Mucosa of descending colon (tissue), 3 donors: ENCODE data around the gene SRSF12. TPM values are rescaled to one million over a fixed set of nuclear protein-coding genes. Genes with fewer than 3 reads are reported as not detected.

Experiments used
- ATAC-seq: fragments of 200-7000 bp; cut with Tn5 transposase; one replicate; pipeline ENCODE4 v1.9.1; 2020; ENCODE audit warnings: mild to moderate bottlenecking, moderate library complexity
- DNase-seq, 3 donors: peaks; one replicate each; pipeline ENCODE4 v3.0.0-alpha.2; 2020
- H3K36me3 ChIP-seq: fragments of 200-600 bp; one replicate; pipeline ENCODE4 v1.8.0; 2021; ENCODE audit warnings: low read depth, mild to moderate bottlenecking
- H3K4me1 ChIP-seq: fragments of 200-600 bp; one replicate; pipeline ENCODE4 v1.8.0; 2021; ENCODE audit warnings: low read depth, mild to moderate bottlenecking
- H3K4me3 ChIP-seq: fragments of 200-600 bp; one replicate; pipeline ENCODE4 v1.8.0; 2021; ENCODE audit warnings: mild to moderate bottlenecking
- H3K9me3 ChIP-seq: fragments of 200-600 bp; one replicate; pipeline ENCODE4 v1.8.0; 2021; ENCODE audit warnings: mild to moderate bottlenecking
- intact Hi-C, 2 donors: fragments of 100-400 bp; cut with DNase I in 1 of 2; cut with micrococcal nuclease in 1 of 2; formaldehyde crosslinking; loops; one replicate each; pipeline versions ENCODE4 v1.11.0 to v1.11.1; 2022; cut with DNase I, micrococcal nuclease
- long read RNA-seq, 2 donors: library from polyadenylated mRNA; unstranded; transcript quantifications; one replicate each; pipeline ENCODE4 v2.0.0, GENCODE V29; 2019 to 2021
- total RNA-seq, 3 donors: library from RNA; stranded (reverse); fragmentation: NEBNext Ultra II Directional in 2 of 3; extraction: Animal tissue kit (Norgen Biotek cat#: 25700) in 2 of 3; gene quantifications; one replicate each; pipeline versions ENCODE4 v1.2.1 to v1.2.4, GENCODE V29; 2021 to 2023
- TF ChIP-seq, protein P1 (sequence below): fragments of 200-600 bp; IDR thresholded peaks from one replicate; pipeline ENCODE4 v1.8.0; 2022; ENCODE audit warnings: antibody characterized with exemption, mild to moderate bottlenecking
- donor health status: DM: no; HTN: no; CAD: no; lungs with moderate emphysema.
- donor health status: DM: no; HTN: no; CAD: no.
- donor health status: DM: no; HTN: yes; CAD: no.

Gene SRSF12
- under 1 TPM in 2 of 3 donors, not detected in 1; 0.12 to 0.51 TPM for total RNA-seq
- long read RNA-seq, donor 1: 0 reads
- long read RNA-seq, donor 2: 0 reads

DNA sequence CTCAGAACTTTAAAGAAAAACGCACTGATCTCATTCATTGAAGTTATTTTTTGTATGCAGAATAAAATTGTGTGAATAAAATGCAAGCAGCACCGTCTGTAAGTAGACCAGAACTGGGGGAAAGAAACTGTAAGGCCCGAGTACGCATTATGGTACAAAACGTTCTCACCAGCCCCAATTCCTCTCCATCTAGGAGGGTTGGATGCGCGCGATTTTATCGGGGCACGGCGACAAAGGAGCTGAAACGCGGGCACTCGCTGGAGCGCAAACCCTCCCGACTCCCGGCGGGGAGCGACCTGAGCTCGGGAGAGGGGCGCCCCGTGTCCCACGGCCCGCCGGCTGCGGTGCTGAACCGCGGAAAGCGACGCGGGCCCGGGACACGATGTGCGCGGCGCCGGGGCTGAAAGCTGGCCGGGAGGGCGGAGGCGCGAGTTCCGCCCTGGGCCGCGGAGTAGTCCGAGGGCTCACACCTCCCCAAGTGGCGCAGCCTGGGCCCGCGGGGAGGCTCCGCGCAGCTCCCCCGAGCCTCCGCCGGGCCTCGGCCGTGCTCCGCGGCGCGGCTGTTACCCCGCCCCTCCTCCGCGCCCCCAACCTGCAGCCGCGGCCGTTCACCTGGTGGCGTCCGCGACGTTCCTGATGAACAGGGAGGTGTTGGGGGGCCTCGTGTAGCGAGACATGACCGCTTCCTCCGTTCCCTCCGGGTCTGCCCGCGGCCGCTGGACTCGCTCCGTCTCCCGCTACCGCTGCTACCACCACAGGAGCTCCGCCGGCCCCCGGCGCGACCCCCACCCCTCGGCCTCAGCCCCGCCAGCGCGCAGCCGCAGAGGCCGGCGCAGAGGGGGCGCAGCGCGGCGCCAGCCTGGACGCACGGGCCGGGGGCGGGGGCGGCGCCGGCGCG lies at the start of gene SRSF12:
Gene SRSF12 (minus strand): TSS at position 861 of the 898 bp plus-strand sequence. CDS start 184 bp downstream, at position 677.
- intact Hi-C loops: loop anchor here in 1 of 2 donors (10.0 kb wide), 1 partner anchor 133 kb away; no protein-coding TSS in a partner anchor
- ATAC-seq (peak; percentile 89), DNase-seq (peak; percentile 38 to 55 (median 52))
- Histone ChIP-seq H3K9me3 (no peaks in the 10 kb centered on the region), H3K36me3 (no peaks in the 10 kb centered on the region), H3K4me3 (no peak within 1 kb of the TSS), H3K4me1 (peaks cover 4% of the 10 kb centered on the region)
- TF ChIP-seq, protein P1, sequence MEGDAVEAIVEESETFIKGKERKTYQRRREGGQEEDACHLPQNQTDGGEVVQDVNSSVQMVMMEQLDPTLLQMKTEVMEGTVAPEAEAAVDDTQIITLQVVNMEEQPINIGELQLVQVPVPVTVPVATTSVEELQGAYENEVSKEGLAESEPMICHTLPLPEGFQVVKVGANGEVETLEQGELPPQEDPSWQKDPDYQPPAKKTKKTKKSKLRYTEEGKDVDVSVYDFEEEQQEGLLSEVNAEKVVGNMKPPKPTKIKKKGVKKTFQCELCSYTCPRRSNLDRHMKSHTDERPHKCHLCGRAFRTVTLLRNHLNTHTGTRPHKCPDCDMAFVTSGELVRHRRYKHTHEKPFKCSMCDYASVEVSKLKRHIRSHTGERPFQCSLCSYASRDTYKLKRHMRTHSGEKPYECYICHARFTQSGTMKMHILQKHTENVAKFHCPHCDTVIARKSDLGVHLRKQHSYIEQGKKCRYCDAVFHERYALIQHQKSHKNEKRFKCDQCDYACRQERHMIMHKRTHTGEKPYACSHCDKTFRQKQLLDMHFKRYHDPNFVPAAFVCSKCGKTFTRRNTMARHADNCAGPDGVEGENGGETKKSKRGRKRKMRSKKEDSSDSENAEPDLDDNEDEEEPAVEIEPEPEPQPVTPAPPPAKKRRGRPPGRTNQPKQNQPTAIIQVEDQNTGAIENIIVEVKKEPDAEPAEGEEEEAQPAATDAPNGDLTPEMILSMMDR: no peak

DNA sequence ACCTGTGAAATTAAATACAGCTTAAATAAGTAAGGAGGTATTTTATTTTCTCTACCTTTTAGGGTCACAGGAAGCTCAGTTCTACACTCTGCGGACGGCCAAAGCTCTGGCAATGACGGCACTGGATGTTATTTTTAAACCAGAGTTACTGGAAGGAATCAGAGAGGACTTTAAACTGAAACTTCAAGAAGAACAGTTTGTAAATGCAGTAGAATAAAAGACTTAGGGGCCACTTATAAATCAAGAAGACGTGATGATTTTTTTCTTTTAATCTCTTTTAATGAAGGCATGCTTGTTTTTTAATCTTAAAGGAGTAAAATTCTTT lies 44.1 kb upstream of the SRSF12 start:
- DNase-seq: no peak
- no peaks in the 10 kb centered on the region for H3K36me3 ChIP-seq
- no peak overlapping the region for H3K4me3 ChIP-seq
- TF ChIP-seq, protein P1: no peak
- H3K4me1 ChIP-seq: no peaks in the 10 kb centered on the region
- H3K9me3 ChIP-seq: no peaks in the 10 kb centered on the region
- peak; percentile 26 for ATAC-seq
- intact Hi-C loops: no loop called here

DNA sequence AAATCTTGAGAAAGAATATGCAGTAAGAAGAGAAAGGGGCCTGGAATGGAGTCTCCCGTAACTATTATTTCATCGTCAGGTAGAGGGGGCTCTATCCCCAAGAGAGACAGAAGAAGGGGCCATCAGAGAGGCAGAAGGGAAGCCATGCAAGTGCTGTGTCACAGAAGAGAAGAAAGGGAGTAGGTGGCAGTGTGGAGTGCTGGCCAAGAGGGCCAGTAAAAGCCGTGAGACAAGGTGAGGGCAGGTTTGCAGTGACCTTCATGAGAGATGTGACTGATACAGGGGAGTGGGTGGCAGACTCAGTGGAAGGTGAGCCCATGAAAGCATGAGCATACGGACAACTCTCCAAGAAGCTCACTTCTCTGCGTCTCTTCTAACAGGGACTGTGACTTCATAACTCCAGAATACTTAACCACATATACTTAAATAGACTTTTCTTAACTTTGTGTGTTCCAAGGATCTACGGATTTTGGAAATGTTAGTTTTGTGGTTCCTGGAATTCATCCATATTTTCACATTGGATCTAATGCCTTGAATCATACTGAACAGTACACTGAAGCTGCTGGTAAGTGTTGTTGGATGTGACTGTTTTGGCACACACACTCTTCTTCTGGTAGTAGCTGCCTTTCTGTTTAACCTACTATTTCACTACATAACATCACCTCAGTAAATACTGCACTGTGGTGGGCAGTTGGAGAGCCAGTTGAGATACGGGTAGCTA lies 43.6 kb upstream of the SRSF12 start:
- intact Hi-C loops: no loop called here
- TF ChIP-seq, protein P1: no peak

DNA sequence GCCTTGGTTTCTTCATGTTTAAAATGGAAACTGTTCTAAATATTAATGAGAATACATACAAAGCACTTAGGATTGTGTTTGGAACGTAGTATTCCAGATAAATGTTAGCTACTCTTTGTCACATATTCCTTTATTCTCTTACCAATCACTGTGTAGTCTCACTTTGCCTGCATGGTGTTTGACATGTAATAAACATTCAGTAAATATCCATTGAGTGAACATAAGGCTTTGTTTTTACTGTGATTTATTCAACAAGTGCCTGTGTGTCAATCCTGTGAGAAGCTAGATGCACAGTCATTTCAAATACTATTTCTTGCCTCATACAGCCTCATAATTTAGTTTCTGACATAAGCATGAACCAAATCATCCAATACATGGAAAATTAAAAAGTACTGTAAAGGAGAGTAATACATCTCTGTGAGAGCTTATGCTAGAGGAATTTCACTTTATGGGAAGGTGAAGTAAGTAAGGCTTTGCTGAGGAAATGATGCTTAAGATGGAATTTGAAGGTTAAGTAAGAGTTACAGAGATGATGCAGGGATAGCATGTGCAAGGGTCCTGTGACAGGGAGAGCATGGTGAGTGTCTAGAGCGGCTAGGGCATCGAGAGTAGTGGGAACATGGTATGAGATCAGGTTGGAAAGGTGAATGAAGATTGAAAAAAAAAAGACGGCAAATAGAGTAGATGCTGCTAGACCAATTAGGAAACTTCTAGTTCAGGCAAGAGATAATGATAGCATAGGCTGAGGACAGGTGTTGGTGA lies 42.6 kb upstream of the SRSF12 start:
- TF ChIP-seq, protein P1: no peak
- intact Hi-C loops: no loop called here
- Histone ChIP-seq H3K4me3 (no peak overlapping the region), H3K36me3 (no peaks in the 10 kb centered on the region), H3K4me1 (no peaks in the 10 kb centered on the region), H3K9me3 (no peaks in the 10 kb centered on the region)
- ATAC-seq (no peak), DNase-seq (no peak)

More for the DNA sequence above, 43.6 kb upstream of the SRSF12 start:
- ATAC-seq: peak; percentile 36
- no peak for DNase-seq
- H3K36me3 ChIP-seq: no peaks in the 10 kb centered on the region
- H3K4me1 ChIP-seq: no peaks in the 10 kb centered on the region
- no peaks in the 10 kb centered on the region for H3K9me3 ChIP-seq
- no peak overlapping the region for H3K4me3 ChIP-seq

DNA sequence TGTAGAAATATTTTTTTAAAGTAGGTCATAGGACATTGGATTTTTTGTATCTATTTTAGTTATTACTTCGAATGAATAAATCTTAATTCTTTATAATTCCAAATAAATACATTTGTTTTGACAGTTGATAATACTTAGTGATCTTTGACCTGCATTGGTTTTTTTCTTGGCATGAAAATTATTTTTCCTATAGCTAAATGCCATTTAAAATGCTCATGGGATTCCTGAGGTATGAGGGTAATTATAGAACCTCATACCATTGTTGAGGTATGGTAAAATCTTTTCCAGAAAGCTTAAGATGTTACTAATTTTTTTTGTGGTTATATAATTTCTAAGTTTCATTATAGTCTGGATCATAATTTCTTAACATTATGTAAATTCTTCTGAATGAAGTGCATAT lies 36.3 kb upstream of the SRSF12 start:
- Histone ChIP-seq H3K4me1 (no peaks in the 10 kb centered on the region), H3K9me3 (no peaks in the 10 kb centered on the region), H3K36me3 (no peaks in the 10 kb centered on the region), H3K4me3 (no peak overlapping the region)
- ATAC-seq: no peak
- intact Hi-C loops: no loop called here
- no peak for DNase-seq
- TF ChIP-seq, protein P1: no peak
